A549 treated with RU486 at 1 μM for 4 hours (cell line): ENCODE data around the gene PLXNB2. TPM values are rescaled to one million over a fixed set of nuclear protein-coding genes. Genes with fewer than 3 reads are reported as not detected.

Experiments
- total RNA-seq: library from RNA; stranded (reverse); fragments of 200-300 nt; extraction: Qiagen RNA extraction; gene quantifications from 5 replicates; pipeline ENCODE4 v1.2.3, GENCODE V29; 2022; ENCODE audit warnings: low read depth

PLXNB2 gene, protein sequence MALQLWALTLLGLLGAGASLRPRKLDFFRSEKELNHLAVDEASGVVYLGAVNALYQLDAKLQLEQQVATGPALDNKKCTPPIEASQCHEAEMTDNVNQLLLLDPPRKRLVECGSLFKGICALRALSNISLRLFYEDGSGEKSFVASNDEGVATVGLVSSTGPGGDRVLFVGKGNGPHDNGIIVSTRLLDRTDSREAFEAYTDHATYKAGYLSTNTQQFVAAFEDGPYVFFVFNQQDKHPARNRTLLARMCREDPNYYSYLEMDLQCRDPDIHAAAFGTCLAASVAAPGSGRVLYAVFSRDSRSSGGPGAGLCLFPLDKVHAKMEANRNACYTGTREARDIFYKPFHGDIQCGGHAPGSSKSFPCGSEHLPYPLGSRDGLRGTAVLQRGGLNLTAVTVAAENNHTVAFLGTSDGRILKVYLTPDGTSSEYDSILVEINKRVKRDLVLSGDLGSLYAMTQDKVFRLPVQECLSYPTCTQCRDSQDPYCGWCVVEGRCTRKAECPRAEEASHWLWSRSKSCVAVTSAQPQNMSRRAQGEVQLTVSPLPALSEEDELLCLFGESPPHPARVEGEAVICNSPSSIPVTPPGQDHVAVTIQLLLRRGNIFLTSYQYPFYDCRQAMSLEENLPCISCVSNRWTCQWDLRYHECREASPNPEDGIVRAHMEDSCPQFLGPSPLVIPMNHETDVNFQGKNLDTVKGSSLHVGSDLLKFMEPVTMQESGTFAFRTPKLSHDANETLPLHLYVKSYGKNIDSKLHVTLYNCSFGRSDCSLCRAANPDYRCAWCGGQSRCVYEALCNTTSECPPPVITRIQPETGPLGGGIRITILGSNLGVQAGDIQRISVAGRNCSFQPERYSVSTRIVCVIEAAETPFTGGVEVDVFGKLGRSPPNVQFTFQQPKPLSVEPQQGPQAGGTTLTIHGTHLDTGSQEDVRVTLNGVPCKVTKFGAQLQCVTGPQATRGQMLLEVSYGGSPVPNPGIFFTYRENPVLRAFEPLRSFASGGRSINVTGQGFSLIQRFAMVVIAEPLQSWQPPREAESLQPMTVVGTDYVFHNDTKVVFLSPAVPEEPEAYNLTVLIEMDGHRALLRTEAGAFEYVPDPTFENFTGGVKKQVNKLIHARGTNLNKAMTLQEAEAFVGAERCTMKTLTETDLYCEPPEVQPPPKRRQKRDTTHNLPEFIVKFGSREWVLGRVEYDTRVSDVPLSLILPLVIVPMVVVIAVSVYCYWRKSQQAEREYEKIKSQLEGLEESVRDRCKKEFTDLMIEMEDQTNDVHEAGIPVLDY (N-terminal part only)
- total RNA-seq: 85.8 to 126 TPM (median 108 TPM) in 5 replicates

DNA sequence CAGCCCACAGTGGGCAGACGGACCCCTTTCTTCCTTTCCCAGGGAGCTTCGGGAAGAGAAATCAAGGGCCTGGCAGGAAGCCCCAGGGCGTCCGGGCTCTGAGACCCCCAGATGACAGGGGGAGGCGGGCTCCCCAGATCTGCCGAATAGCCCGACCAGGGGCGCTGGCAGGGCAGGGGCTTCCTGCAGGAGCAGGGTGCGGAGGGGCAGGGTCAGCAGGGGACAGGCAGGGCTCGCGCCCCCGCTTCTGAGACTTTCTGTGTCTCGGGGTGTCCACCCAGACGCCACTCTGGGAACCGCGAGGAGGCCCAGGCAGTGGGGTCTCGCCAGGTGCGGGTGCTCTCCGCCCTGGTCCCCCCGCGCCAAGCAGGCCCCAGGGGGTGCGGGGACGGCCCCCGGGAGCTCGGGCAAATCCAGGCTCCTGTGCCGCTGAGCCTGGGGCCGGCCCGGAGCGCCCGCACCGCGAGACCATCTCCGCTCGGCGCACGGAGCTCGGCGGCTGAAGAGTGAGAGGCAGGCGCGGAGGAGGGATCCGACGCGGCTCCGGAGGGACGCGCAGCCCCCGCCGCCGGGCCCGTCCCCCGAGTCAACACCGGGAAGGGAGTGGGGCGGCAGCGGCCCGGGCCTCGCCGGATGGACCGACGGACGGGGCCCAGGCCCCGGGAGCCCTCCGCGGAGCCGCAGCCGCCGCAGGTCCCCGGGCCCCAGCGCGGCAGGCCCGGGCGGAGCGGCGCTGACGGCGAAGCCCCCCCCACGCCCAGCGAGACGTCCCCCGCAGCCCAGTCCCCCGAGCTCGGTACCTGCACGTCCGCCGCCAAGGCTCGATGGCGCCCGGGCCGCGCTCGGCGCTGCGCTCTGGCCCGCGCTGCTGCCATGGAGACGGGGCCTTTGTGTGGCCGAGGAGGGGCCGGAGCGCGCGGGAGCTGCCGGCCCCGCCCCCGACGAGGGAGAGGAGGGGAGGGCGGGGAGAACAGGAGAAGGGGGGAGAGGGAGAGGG, at the start of gene PLXNB2:
PLXNB2 (minus strand) TSS at position 894 of the 997 bp plus-strand sequence. CDS start 17,062 bp downstream, outside the sequence.

DNA sequence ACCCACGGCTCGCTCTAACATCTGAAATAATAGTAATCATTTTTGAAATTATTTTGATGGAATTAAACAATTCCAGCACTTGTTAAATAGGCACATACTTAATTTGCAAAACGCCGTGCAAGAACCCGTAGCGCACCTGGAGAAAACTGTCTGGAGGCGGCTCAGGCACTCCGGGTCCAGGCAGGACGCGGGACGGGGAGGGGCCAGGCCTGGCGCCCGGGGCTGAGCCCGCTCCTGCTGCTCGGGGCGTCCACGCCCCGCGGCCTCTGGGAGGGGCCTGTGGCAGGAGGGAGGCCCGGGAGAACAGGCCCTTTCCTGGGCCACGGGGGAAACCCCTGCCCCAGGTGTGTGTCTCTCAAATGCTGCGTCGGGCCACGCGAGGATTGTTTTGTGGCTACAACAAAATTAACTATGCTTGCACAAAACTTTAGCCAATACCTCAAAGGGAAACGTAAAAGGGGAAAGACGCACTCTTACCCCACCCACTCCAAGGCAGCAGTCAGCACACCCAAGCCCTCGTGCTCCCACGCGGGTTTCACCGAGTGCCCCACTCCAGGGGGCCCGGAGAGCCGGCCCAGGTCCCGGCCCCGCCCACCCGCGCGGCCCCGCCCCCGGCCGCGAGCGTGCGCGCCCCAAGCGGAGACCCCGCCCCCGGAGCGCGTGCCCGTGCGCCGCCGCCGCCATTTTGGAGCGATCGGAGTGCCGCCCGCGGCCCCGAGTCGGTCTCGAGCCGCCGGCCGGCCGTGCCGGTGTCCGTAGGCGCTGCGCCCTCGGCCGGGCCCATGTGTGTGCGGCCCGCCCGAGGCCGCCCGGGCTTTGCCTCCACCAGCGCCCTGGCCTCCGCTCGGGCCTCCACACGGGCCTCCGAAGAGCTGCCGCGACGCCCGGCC, 35.5 kb upstream of the PLXNB2 start, which contains the start of gene PPP6R2:
PPP6R2 (plus strand) TSS at position 677 of the 890 bp plus-strand sequence. CDS start 50,582 bp downstream, outside the sequence.

DNA sequence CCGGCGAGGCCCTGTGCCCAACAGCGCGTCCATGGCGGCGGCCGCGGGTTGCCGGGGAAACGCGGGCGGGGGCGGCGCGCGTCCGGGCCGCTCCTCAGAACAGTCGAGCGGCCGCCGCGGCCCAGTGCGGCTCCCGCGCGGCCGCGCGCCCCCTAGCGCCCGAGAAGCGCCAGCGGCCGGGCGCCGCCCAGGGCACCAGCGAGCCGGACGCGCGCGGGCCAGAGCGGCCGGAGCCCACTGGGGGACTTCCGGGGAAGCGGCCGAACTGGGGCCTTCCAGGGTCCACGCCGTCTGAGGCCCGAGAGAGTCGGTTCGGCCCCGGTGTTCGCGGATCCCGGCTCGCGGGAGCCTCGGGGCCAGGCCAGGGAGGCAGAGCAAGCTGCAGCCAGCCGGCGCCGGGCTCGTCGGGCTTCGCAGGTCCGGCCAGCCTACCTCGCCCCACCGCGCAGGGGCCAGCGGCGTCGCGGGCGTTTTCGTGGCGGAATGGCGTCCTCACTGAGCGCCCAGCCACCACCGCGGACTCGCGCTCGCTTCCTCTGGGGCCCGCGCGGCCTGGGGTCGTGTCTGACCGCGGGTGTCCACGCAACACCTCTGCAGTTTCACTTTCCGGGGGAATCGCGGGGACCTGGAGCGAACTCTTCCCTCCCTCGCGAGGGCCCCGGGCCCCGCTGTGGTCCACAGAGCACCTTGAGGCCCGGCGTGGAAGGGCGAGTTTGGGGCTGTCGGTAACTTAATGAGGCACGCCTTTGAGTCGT, 19.7 kb upstream of the PLXNB2 start, which contains the start of gene DENND6B:
DENND6B (minus strand) TSS at position 57 of the 755 bp plus-strand sequence; CDS start at position 33, 24 bp downstream.

DNA sequence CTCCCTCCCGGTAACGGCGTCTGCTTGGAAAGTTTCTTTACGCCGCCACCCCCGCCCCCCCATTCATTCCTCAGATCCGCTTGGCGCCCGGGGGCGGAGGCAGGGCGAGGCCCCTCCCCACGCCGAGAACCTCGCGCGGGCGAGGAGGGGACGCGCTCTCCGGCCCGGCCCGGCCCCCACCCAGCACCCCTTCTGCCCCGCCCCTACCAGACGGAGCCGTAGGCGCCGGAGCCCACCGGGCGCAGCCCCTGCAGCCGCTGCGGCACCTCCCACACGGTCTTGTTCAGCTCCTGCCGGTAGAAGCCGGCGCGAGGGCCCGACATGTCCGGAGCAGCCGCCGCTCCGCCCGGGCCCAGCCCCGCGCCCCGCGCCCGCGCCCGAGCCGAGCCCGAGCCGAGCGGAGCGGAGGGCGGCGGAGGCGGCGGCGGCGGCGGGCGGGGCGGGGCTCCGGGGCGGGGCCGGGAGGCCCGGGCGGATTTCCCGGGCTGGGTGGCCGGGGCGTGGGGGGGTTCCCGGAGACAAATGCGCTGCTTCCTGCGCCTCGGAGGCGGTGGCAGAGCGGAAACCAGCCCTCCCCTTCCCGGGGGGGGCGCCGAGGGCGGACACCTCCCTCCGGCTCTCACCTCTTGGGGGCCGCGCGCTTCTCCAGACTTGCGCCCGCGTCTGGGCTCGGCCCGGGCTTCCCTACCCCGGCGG, 37.3 kb downstream of the PLXNB2 start, which contains the start of gene MAPK11:
MAPK11 (minus strand) TSS at position 411 of the 696 bp plus-strand sequence; CDS start at position 323, 88 bp downstream.

DNA sequence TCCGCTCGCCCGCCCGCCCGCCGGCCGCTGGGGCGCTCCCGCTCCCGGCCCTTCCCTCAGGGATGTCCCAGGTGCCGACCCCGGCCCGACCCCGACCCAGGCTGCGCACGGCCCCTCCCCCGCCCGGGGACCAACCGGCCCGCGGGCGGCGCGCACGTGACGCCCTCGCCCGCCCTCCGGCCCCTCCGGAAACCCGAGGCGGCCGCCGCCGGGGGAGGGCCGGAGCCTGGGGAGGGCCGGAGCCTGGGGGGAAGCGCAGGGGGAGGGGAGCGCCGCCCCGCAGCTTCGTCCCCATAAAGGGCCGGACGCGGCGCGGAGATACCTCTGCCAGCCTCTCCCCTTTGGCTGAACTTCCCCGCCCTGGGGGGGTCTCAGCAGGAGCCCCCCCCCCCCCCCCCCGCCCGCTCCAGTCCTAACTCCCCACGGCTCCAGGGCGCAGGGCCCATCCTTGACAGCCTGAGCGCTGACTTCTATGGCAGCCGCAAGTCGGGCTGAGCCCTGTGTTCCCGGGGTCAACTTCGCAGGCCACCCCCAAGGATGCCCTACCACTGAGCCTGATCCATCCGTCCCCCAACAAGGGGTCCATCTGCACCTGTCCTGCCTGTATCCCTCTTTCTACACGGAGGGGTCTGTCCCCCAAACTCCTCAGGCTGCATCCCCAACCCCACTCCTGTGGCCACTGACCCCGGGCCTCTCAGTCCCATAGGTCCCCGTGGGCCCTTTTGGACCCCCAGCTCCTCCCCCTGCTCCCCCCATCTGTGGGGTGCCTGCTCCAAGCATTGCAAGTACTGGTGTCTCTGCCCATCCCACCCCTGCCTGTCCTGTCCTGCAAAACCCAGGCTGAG, 45.6 kb downstream of the PLXNB2 start, which contains the start of gene MAPK12:
MAPK12 (minus strand) TSS at position 69 of the 845 bp plus-strand sequence. CDS start 174 bp downstream, outside the sequence.

DNA sequence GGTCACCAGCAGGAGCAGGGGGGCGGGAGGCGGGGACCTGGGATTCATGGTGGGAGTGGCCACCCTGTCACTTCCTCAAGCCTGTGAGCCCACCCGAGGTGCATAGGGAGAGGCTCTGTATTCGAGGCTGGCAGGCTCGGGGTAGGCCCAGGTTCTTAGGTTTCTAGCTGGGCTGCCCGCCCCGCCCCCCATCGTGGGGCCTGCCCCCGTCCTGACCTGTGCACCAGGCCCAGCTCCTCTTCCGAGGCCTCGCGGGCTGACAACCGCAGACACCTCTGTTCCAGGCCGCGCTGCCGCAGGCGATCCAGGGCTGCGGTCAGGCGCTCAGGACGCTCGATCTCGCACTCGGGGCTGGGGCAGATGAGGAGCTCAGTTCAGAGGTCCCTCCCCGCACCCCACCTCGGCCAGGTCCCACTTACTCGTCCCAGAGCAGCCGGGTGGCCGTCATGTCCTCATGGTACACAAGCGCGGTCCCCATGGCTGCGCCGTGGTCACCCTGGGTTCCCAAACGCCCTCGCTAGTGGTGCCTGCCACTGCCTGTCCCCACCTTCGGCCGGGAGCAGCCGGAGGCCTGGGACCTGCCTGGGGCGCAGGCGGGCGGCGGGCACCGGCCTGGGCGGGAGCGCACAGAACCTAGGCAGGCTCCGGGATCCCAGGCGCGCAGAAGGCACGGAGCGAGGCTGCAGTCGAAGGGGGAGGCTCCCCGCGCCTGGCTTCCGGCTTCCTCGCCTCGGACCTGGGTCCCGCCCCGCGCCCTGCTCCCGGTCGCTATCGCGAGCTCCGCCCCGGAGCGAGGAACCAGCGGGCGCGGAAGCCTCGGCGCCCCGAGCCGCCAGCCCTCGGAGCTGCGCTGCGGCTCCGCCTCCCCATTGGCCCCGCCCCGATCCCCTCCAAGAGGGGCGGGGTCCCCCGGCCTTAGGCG, 56.6 kb downstream of the PLXNB2 start, which contains the start of gene HDAC10:
HDAC10 (minus strand) TSS at position 711 of the 922 bp plus-strand sequence; CDS start at position 478, 233 bp downstream.

DNA sequence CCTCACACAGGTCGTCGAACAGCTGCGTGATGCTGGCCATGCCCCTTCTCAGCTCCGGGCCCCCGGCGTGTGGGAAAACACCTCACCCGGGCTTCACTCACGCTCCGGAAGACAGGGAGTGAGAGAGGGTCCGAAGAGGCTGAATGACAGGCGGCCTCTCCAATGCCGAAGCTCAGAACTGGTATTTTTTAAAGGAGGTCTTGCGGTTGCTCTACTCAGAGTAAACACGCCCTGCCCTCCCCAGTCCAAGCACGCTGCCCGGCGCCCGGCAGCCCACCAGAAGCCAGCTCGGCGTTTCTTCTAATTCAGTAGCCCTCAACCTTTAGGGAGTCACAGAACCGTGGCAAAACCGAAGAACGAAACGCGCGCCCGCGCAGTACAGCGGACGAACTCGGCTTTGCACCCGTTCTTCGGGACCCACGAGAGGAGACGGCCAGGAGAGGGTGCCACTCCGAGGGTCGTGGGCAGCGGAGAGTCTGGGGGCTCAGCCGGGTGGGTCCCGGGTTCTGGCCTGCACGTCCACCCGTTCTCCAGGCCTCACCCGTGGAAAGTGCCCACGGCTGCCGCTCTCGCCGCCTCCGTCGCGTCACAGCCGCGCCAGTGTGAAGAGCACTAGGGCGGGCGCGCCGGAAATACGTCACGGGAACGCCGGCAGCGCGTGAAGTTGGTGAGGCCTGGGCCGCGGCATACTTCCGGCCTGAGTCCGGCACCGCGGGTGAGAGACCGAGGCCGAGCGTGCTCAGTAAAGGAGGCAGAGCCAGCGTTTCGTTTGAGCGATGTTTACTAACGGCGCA, 62.8 kb downstream of the PLXNB2 start, which contains the start of gene TUBGCP6:
TUBGCP6 (minus strand) TSS at position 604 of the 794 bp plus-strand sequence; CDS start at position 40, 564 bp downstream.

Other genes starting within 250 kb of the PLXNB2 start
- not detected in 5 replicates for gene TTLL8, start 249.3 kb downstream of the PLXNB2 start, total RNA-seq
- 0.05 to 0.06 TPM in 2 of 5 replicates, not detected in the others for gene MLC1, start 222.2 kb downstream of the PLXNB2 start, total RNA-seq
- not detected in 5 replicates for gene MOV10L1, start 217.6 kb downstream of the PLXNB2 start, total RNA-seq
- 5.7 to 8.5 TPM (median 6.9 TPM) in 5 replicates for gene PANX2, start 136.9 kb downstream of the PLXNB2 start, total RNA-seq
- gene TRABD, start 121.7 kb downstream of the PLXNB2 start, total RNA-seq: 21.0 to 39.4 TPM (median 33.3 TPM) in 5 replicates
- 12.7 to 21.3 TPM (median 18.0 TPM) in 5 replicates for gene SELENOO, start 106.6 kb downstream of the PLXNB2 start, total RNA-seq
- 5.7 to 11.4 TPM (median 9.5 TPM) in 5 replicates for gene TUBGCP6, start 62.6 kb downstream of the PLXNB2 start, total RNA-seq
- 6.3 to 11.7 TPM (median 9.3 TPM) in 5 replicates for gene HDAC10, start 56.4 kb downstream of the PLXNB2 start, total RNA-seq
- 17.6 to 25.8 TPM (median 22.1 TPM) in 5 replicates for gene MAPK12, start 46.0 kb downstream of the PLXNB2 start, total RNA-seq
- gene MAPK11, start 37.3 kb downstream of the PLXNB2 start, total RNA-seq: 4.2 to 7.2 TPM (median 6.6 TPM) in 5 replicates
- 2.1 to 3.3 TPM (median 2.7 TPM) in 5 replicates for gene DENND6B, start 19.4 kb upstream of the PLXNB2 start, total RNA-seq
- 9.1 to 13.3 TPM (median 12.2 TPM) in 5 replicates for gene PPP6R2, start 35.7 kb upstream of the PLXNB2 start, total RNA-seq
- 16.2 to 27.1 TPM (median 24.2 TPM) in 5 replicates for gene SBF1, start 167.4 kb upstream of the PLXNB2 start, total RNA-seq
- 0.31 to 0.77 TPM (median 0.56 TPM) in 5 replicates for gene ADM2, start 173.9 kb upstream of the PLXNB2 start, total RNA-seq
- gene MIOX, start 179.2 kb upstream of the PLXNB2 start, total RNA-seq: not detected in 5 replicates
- gene LMF2, start 200.1 kb upstream of the PLXNB2 start, total RNA-seq: 28.1 to 51.7 TPM (median 41.4 TPM) in 5 replicates
- gene NCAPH2, start 200.6 kb upstream of the PLXNB2 start, total RNA-seq: 31.1 to 37.8 TPM (median 35.9 TPM) in 5 replicates
- 4.4 to 8.2 TPM (median 6.7 TPM) in 5 replicates for gene SCO2, start 218.0 kb upstream of the PLXNB2 start, total RNA-seq
- 10.8 to 21.9 TPM (median 18.6 TPM) in 5 replicates for gene TYMP, start 222.4 kb upstream of the PLXNB2 start, total RNA-seq
- gene KLHDC7B, start 238.3 kb upstream of the PLXNB2 start, total RNA-seq: 0.03 TPM in 2 of 5 replicates, not detected in the others